Spleen (tissue), 7 donors: ENCODE results near the gene ADGRL3.

Experiments
- CTCF ChIP-seq, 11 experiments: fragments of 200-600 bp in 7 of 11; fragments of 450-650 bp in 4 of 11; sonication (generic) in 4 of 11; IDR thresholded peaks in 8 of 11; conservative IDR thresholded peaks in 3 of 11; 1 replicate in 7 of 11; 2 replicates in 4 of 11; pipeline versions ENCODE4 v1.4.0 to v1.8.0; 2016 to 2021; ENCODE audit warnings: antibody characterized with exemption in 11 of 11, inconsistent platforms in 4 of 11, mild to moderate bottlenecking in 1 of 11
- POLR2A ChIP-seq, 3 donors: fragments of 450-650 bp; IDR thresholded peaks; one replicate each; pipeline ENCODE4 v1.5.1; 2017; ENCODE audit warnings: antibody characterized with exemption in 3 of 3, mild to moderate bottlenecking in 1 of 3
- POLR2AphosphoS5 ChIP-seq, 3 donors: sonication (generic); formaldehyde crosslinking; IDR thresholded peaks; one replicate each; pipeline ENCODE4 v1.5.1; 2017; ENCODE audit warnings: antibody characterized with exemption in 3 of 3
- donor health status: DM: no; HTN: no; CAD: no; lungs with moderate emphysema.
- donor health status: DM: no; HTN: no; CAD: no.
- donor health status: DM: no; HTN: no; CAD: no.

- TF ChIP-seq CTCF (IDR thresholded peaks at IDR 0.05 in 8 of 11, conservative IDR thresholded peaks at IDR 0.05 in 3 of 11) (no peak), POLR2A (IDR thresholded peaks at IDR 0.05) (no peak), POLR2AphosphoS5 (IDR thresholded peaks at IDR 0.05) (no peak)
Measured at GRCh38 chr4:61657016-61657415, 456.9 kb downstream of the ADGRL3 start.
